GM12892 (cell line): ENCODE results near the gene SLC44A3.
A peak's percentile ranks its signal among the peaks of the same experiment; 100 is the strongest.

Experiments
- DNase-seq: peaks from one replicate; pipeline ENCODE4 v3.0.0; 2011; ENCODE audit not compliant: insufficient read length
- FAIRE-seq: peaks from 2 replicates; lab custom pipeline; 2011; peaks lifted over from hg19 to GRCh38; lab: Jason Lieb, UNC
- POLR2A ChIP-seq: IDR thresholded peaks from 2 replicates; pipeline ENCODE4 v1.6.1; 2011; ENCODE audit warnings: low read depth, low read length, control low read depth
- POLR2AphosphoS5 ChIP-seq: IDR thresholded peaks from 2 replicates; pipeline ENCODE4 v1.6.1; 2011; ENCODE audit warnings: low read depth, low read length, control low read depth
- TAF1 ChIP-seq: IDR thresholded peaks from 2 replicates; pipeline ENCODE4 v1.6.1; 2011; ENCODE audit warnings: low read depth, mild to moderate bottlenecking, control low read depth, low read length, borderline replicate concordance

Gene SLC44A3

GRCh38 chr1:94843846-94844245 lies 23.7 kb downstream of the SLC44A3 start:
- TF ChIP-seq POLR2AphosphoS5 (no peak), POLR2A (no peak), TAF1 (no peak)
- FAIRE-seq (no peak), DNase-seq (no peak)

- no peak for TF ChIP-seq TAF1
- no peak for TF ChIP-seq POLR2AphosphoS5
- no peak for TF ChIP-seq POLR2A
- DNase-seq = no peak
- no peak for FAIRE-seq
Observed at GRCh38 chr1:94846308-94846707, 26.2 kb downstream of the SLC44A3 start.

- TF ChIP-seq POLR2A = no peak
- TF ChIP-seq POLR2AphosphoS5 = no peak
- TF ChIP-seq TAF1 = no peak
- FAIRE-seq (no peak), DNase-seq (no peak)
Observed at GRCh38 chr1:94851571-94851970, 31.4 kb downstream of the SLC44A3 start.

GRCh38 chr1:94852788-94853187 lies 32.6 kb downstream of the SLC44A3 start:
- DNase-seq (no peak), FAIRE-seq (no peak)
- TF ChIP-seq POLR2AphosphoS5 (no peak), TAF1 (no peak), POLR2A (no peak)

GRCh38 chr1:94854458-94855306 lies 34.5 kb downstream of the SLC44A3 start:
- TF ChIP-seq POLR2AphosphoS5 (no peak), POLR2A (no peak), TAF1 (no peak)
- peak; percentile 66 for DNase-seq
- peak; percentile 96 for FAIRE-seq

- FAIRE-seq (no peak), DNase-seq (no peak)
- no peak for TF ChIP-seq POLR2AphosphoS5
- TF ChIP-seq TAF1 = no peak
- no peak for TF ChIP-seq POLR2A
Observed at GRCh38 chr1:94855307-94855700, 35.1 kb downstream of the SLC44A3 start.

DNA sequence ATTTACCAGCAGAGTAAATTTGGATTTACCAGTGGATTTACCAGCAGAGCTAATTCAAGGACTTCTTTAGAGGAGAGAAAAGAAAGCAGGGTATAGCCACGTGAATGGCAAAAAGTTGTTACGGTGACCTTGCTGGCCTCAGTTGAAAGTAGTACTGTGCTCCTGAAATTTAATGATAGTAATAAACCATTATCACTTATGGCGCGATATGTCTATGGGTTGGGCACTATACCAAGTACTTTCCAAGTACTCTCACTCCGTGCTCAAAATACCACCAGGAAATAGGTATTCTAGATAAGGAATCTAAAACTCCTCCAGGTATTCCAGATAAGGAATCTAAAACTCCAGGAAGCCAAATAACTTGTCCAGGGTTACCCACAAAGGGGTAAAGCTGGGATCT lies 35.8 kb downstream of the SLC44A3 start:
- DNase-seq (no peak), FAIRE-seq (no peak)
- TF ChIP-seq TAF1 = no peak
- TF ChIP-seq POLR2A = no peak
- no peak for TF ChIP-seq POLR2AphosphoS5

DNA sequence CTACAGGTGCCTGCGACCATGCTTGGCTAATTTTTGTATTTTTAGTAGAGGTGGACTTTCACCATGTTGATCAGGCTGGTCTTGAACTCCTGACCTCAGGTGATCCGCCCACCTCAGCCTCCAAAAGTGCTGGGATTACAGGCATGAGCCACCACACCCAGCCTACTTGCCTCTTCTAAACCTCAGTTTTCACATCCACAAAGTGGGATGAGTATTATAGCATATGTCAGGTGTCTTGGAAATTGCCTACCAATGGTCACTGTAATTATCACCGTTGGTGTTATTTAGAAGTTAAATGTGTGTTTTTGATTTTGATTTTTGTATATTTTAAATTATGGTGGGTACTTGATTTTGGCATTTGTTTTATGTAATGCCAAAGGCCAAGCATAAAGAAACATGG lies 36.7 kb downstream of the SLC44A3 start:
- FAIRE-seq (no peak), DNase-seq (no peak)
- TF ChIP-seq TAF1 (no peak), POLR2AphosphoS5 (no peak), POLR2A (no peak)

DNA sequence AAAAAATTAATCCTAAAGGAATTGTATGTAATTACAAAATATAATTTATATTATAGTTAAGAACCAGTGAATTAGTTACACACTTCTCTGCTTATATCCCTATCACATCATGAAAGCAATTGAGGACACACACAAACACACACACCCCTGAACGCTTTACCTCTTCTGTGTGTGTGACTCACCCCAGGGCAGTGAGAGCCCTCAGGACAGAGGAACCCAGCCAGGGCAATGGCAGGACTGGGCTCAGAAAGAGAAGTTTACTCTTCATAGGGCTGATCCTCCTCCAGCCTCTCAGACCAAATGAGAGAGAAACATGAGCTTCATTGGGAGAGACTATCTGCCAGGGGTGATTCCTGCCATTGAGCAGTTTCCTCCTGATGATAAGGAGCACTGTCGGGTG lies 38.1 kb downstream of the SLC44A3 start:
- TF ChIP-seq TAF1 (no peak), POLR2AphosphoS5 (no peak), POLR2A (no peak)
- no peak for FAIRE-seq
- no peak for DNase-seq

- DNase-seq (no peak), FAIRE-seq (no peak)
- TF ChIP-seq TAF1 = no peak
- TF ChIP-seq POLR2AphosphoS5 = no peak
- TF ChIP-seq POLR2A = no peak
Observed at GRCh38 chr1:94859174-94859573, 39.0 kb downstream of the SLC44A3 start.

GRCh38 chr1:94862718-94863117 lies 42.6 kb downstream of the SLC44A3 start:
- TF ChIP-seq POLR2A (no peak), POLR2AphosphoS5 (no peak), TAF1 (no peak)
- no peak for FAIRE-seq
- DNase-seq = no peak

GRCh38 chr1:94863297-94863911 lies 43.2 kb downstream of the SLC44A3 start:
- FAIRE-seq (no peak), DNase-seq (no peak)

More at GRCh38 chr1:94863297-94863911, 43.2 kb downstream of the SLC44A3 start:
- TF ChIP-seq POLR2AphosphoS5 (no peak), TAF1 (no peak), POLR2A (no peak)
